Ramos (cell line): ENCODE results near the gene CTIF.

ENCODE experiments used
- in situ Hi-C: fragments of 300-500 bp; cut with MboI; formaldehyde crosslinking; loops from one replicate; pipeline ENCODE4 v1.14.3; 2022; ENCODE audit warnings: low sequenced_read_pairs; ENCODE audit not compliant: unreplicated experiment

CTIF gene

GRCh38 chr18:48531908-48532307 is 6.9 kb upstream of the CTIF start:
- in situ Hi-C loops = no loop called here

- in situ Hi-C loops = no loop called here
Measured at GRCh38 chr18:48533340-48534070, 5.3 kb upstream of the CTIF start.

GRCh38 chr18:48534364-48534763 is 4.5 kb upstream of the CTIF start:
- in situ Hi-C loops = no loop called here

- in situ Hi-C loops = no loop called here
Measured at GRCh38 chr18:48535956-48536355, 2.9 kb upstream of the CTIF start.

- in situ Hi-C loops = no loop called here
Measured at GRCh38 chr18:48536516-48536915, 2.3 kb upstream of the CTIF start.

GRCh38 chr18:48539406-48540250 is 797 bp downstream of the CTIF start:
- in situ Hi-C loops = no loop called here

- in situ Hi-C loops = no loop called here
Measured at GRCh38 chr18:48540251-48541025, 1.6 kb downstream of the CTIF start.

- in situ Hi-C loops = no loop called here
Measured at GRCh38 chr18:48541026-48541746, 2.4 kb downstream of the CTIF start.

GRCh38 chr18:48541747-48542400 is 3.0 kb downstream of the CTIF start:
- in situ Hi-C loops = no loop called here

- in situ Hi-C loops = no loop called here
Measured at GRCh38 chr18:48542513-48543181, 3.8 kb downstream of the CTIF start.

GRCh38 chr18:48543228-48543627 is 4.4 kb downstream of the CTIF start:
- in situ Hi-C loops = no loop called here

GRCh38 chr18:48544116-48544515 is 5.3 kb downstream of the CTIF start:
- in situ Hi-C loops = no loop called here

GRCh38 chr18:48544661-48545415 is 6.0 kb downstream of the CTIF start:
- in situ Hi-C loops = no loop called here

- in situ Hi-C loops = no loop called here
Measured at GRCh38 chr18:48545757-48546321, 7.0 kb downstream of the CTIF start.

GRCh38 chr18:48546396-48546795 is 7.6 kb downstream of the CTIF start:
- in situ Hi-C loops = no loop called here

- in situ Hi-C loops = no loop called here
Measured at GRCh38 chr18:48547531-48547981, 8.7 kb downstream of the CTIF start.

- in situ Hi-C loops = no loop called here
Measured at GRCh38 chr18:48548011-48548771, 9.4 kb downstream of the CTIF start.
